B cell (primary cell): Measurements from ENCODE around the gene PAN2. TPM values are rescaled to one million over a fixed set of nuclear protein-coding genes. Genes with fewer than 3 reads are reported as not detected.
"Not testable (repeated sequence)": the region's sequence is repeated elsewhere in the genome, so short reads cannot be mapped to it uniquely, and the experiment has no call there.

ENCODE experiments used
- ATAC-seq: fragments of 200-7000 bp; cut with Tn5 transposase; one replicate; pipeline ENCODE4 v1.10.0; 2021; ENCODE audit warnings: low read depth, mild to moderate bottlenecking, moderate number of reproducible peaks, moderate library complexity
- CTCF ChIA-PET: fragments of 350-600 bp; sonication (Branson Sonifier 250); formaldehyde crosslinking; loops from one replicate; lab custom pipeline; 2021; ENCODE audit warnings: antibody characterized with exemption, inconsistent platforms; lab: Charles Lee
- POLR2A ChIA-PET: fragments of 350-600 bp; sonication (Branson Sonifier 250); formaldehyde crosslinking; loops from one replicate; lab custom pipeline; 2021; ENCODE audit warnings: antibody characterized with exemption; lab: Charles Lee
- DNase-seq: peaks from one replicate; pipeline ENCODE4 v3.0.0; 2013
- H2AFZ ChIP-seq: 2 replicates; pipeline ENCODE4 v1.6.1; 2012; ENCODE audit warnings: mild to moderate bottlenecking, low read depth, low read length; ENCODE audit not compliant: insufficient read depth, poor library complexity, severe bottlenecking
- H3K27ac ChIP-seq, 2 donors: 1 replicate in 1 of 2; 2 replicates in 1 of 2; pipeline ENCODE4 v1.5.1; 2012 to 2013; ENCODE audit warnings: low read length in 2 of 2, mild to moderate bottlenecking in 2 of 2, moderate library complexity in 1 of 2
- H3K27me3 ChIP-seq, 4 experiments: fragments of 200-600 bp in 1 of 4; sonication (generic) in 1 of 4; replicated peaks in 1 of 4; 1 replicate in 2 of 4; 2 replicates in 2 of 4; pipeline versions ENCODE4 v1.6.1 to v1.7.0; 2013 to 2016; ENCODE audit warnings: low read length in 3 of 4, mild to moderate bottlenecking in 2 of 4, mixed read lengths in 1 of 4, moderate library complexity in 1 of 4; ENCODE audit not compliant: insufficient read depth in 4 of 4, control insufficient read depth in 3 of 4; ENCODE audit errors: control extremely low read depth in 1 of 4
- H3K36me3 ChIP-seq, 2 experiments: replicated peaks in 1 of 2; 1 replicate in 1 of 2; 2 replicates in 1 of 2; pipeline versions ENCODE4 v1.6.1 to v1.7.1; 2013; ENCODE audit warnings: low read length in 1 of 2; ENCODE audit not compliant: insufficient read depth in 2 of 2, control insufficient read depth in 1 of 2; ENCODE audit errors: control extremely low read depth in 1 of 2, extremely low read depth in 1 of 2
- H3K4me1 ChIP-seq, 2 donors: fragments of 200-600 bp in 1 of 2; sonication (generic) in 1 of 2; 1 replicate in 1 of 2; 2 replicates in 1 of 2; pipeline versions ENCODE4 v1.5.1 to v1.6.1; 2013 to 2017; ENCODE audit warnings: low read length in 2 of 2; ENCODE audit not compliant: control insufficient read depth in 2 of 2, insufficient read depth in 2 of 2
- H3K4me2 ChIP-seq: replicated peaks from 2 replicates; pipeline ENCODE3; 2012; ENCODE audit warnings: mild to moderate bottlenecking, low read depth, low read length; ENCODE audit not compliant: poor library complexity, severe bottlenecking
- H3K4me3 ChIP-seq, 5 experiments: fragments of 200-600 bp in 1 of 5; sonication (generic) in 1 of 5; 1 replicate in 3 of 5; 2 replicates in 2 of 5; pipeline versions ENCODE4 v1.5.1 to v1.7.0; 2011 to 2016; ENCODE audit warnings: low read length in 4 of 5, mild to moderate bottlenecking in 4 of 5, low read depth in 2 of 5, control low read depth in 1 of 5, moderate library complexity in 1 of 5; ENCODE audit not compliant: insufficient read depth in 1 of 5; ENCODE audit errors: control extremely low read depth in 1 of 5, extremely low read depth in 1 of 5
- H3K79me2 ChIP-seq: fragments of 200-600 bp; sonication (generic); one replicate; pipeline ENCODE4 v1.6.0; 2016; ENCODE audit warnings: low read length; ENCODE audit not compliant: control insufficient read depth, insufficient read depth
- H3K9ac ChIP-seq: fragments of 200-600 bp; sonication (generic); 2 replicates; pipeline ENCODE4 v1.6.1; 2017; ENCODE audit warnings: mild to moderate bottlenecking, low read length, moderate library complexity
- H3K9me3 ChIP-seq, 3 donors: one replicate each; pipeline versions ENCODE4 v1.6.1 to v1.7.1; 2013; ENCODE audit warnings: low read length in 2 of 3; ENCODE audit not compliant: control insufficient read depth in 2 of 3, insufficient read depth in 1 of 3; ENCODE audit errors: control extremely low read depth in 1 of 3
- H4K20me1 ChIP-seq: 2 replicates; pipeline ENCODE4 v1.6.0; 2012; ENCODE audit warnings: mild to moderate bottlenecking, low read length; ENCODE audit not compliant: insufficient read depth, control insufficient read depth, poor library complexity, severe bottlenecking
- H3K27ac Mint-ChIP-seq: one replicate; pipeline ENCODE4 v1.8.0; 2021; ENCODE audit warnings: mixed read lengths
- H3K27me3 Mint-ChIP-seq: one replicate; pipeline ENCODE4 v1.8.0; 2021; ENCODE audit warnings: mixed read lengths
- H3K4me1 Mint-ChIP-seq: one replicate; pipeline ENCODE4 v1.8.0; 2021; ENCODE audit warnings: mixed read lengths
- H3K4me3 Mint-ChIP-seq: one replicate; pipeline ENCODE4 v1.8.0; 2021; ENCODE audit warnings: mixed read lengths
- H3K9me3 Mint-ChIP-seq: one replicate; pipeline ENCODE4 v1.8.0; 2022; ENCODE audit warnings: mixed read lengths; ENCODE audit not compliant: insufficient read depth
- EZH2 ChIP-seq: IDR thresholded peaks from 2 replicates; pipeline ENCODE4 v1.6.1; 2012; ENCODE audit warnings: borderline replicate concordance, low read depth, mild to moderate bottlenecking, moderate library complexity, low read length; ENCODE audit not compliant: insufficient read depth, poor library complexity, severe bottlenecking
- WGBS: methylation state at CpG from one replicate; pipeline ENCODE4 v1.1.5; 2013; ENCODE audit warnings: missing lambda C conversion rate; ENCODE audit not compliant: insufficient coverage; 5-methylcytosine and 5-hydroxymethylcytosine counted together
- intact Hi-C: fragments of 100-400 bp; cut with micrococcal nuclease; formaldehyde crosslinking; loops from one replicate; pipeline ENCODE4 v1.10.0; 2022
- polyA plus RNA-seq: library from polyadenylated mRNA; depleted of rRNA; stranded (reverse); fragments of >200 nt; gene quantifications from 2 replicates; pipeline ENCODE4 v1.2.3, GENCODE V29; 2012
- total RNA-seq, 2 donors: library from RNA; stranded (reverse); fragments of 120-200 nt in 1 of 2; gene quantifications; 1 replicate in 1 of 2; 2 replicates in 1 of 2; pipeline versions ENCODE4 v1.2.3 to v1.2.4, GENCODE V29; 2013 to 2022
- TF ChIP-seq, protein P1 (sequence below): fragments of 200-600 bp; IDR thresholded peaks from one replicate; pipeline ENCODE4 v1.8.0; 2022; ENCODE audit warnings: antibody characterized with exemption, mild to moderate bottlenecking

PAN2 gene
- total and polyA plus RNA-seq, 2 donors (not counting 1 experiment from before 2014, with no cell fraction given), result 211 to 230 TPM

GRCh38 chr12:56346675-56347074, 12.9 kb upstream of the PAN2 start:
- H3K9me3 Mint-ChIP-seq, result no peaks in the 10 kb centered on the region
- H3K4me2 ChIP-seq, result no peak overlapping the region
- no peaks in the 10 kb centered on the region for H3K9me3 ChIP-seq
- no peaks in the 10 kb centered on the region for H3K79me2 ChIP-seq
- ChIA-PET CTCF (interaction anchor here (1.1 to 1.7 kb wide), 2 partner anchors 30 to 117 kb away, joined by 3 to 7 read pairs; partner anchors contain the start of gene CNPY2), POLR2A (interaction anchor here (0.6 kb wide), 1 partner anchor 29 kb away, joined by 5 read pairs; no protein-coding TSS in a partner anchor)
- H2AFZ ChIP-seq, result no peak overlapping the region
- H3K4me3 Mint-ChIP-seq, result no peak overlapping the region
- no peak overlapping the region for H3K27ac Mint-ChIP-seq
- H3K4me3 ChIP-seq, result no peak overlapping the region
- H3K27me3 ChIP-seq, result no peaks in the 10 kb centered on the region
- intact Hi-C loops, result no loop called here
- DNase-seq, result no peak
- WGBS, result 100% methylated on average over 7 of the region's 7 CpGs
- TF ChIP-seq EZH2, result no peak
- TF ChIP-seq, protein P1, sequence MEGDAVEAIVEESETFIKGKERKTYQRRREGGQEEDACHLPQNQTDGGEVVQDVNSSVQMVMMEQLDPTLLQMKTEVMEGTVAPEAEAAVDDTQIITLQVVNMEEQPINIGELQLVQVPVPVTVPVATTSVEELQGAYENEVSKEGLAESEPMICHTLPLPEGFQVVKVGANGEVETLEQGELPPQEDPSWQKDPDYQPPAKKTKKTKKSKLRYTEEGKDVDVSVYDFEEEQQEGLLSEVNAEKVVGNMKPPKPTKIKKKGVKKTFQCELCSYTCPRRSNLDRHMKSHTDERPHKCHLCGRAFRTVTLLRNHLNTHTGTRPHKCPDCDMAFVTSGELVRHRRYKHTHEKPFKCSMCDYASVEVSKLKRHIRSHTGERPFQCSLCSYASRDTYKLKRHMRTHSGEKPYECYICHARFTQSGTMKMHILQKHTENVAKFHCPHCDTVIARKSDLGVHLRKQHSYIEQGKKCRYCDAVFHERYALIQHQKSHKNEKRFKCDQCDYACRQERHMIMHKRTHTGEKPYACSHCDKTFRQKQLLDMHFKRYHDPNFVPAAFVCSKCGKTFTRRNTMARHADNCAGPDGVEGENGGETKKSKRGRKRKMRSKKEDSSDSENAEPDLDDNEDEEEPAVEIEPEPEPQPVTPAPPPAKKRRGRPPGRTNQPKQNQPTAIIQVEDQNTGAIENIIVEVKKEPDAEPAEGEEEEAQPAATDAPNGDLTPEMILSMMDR, result no peak
- no peaks in the 10 kb centered on the region for H3K27me3 Mint-ChIP-seq
- no peaks in the 10 kb centered on the region for H3K4me1 Mint-ChIP-seq
- H3K9ac ChIP-seq, result no peak overlapping the region
- no peak for ATAC-seq
- H3K4me1 ChIP-seq, result no peaks in the 10 kb centered on the region
- H4K20me1 ChIP-seq, result no peaks in the 10 kb centered on the region
- no peak overlapping the region for H3K27ac ChIP-seq
- peaks cover 3 to 77% of the 10 kb centered on the region in 2 experiments for H3K36me3 ChIP-seq

DNA sequence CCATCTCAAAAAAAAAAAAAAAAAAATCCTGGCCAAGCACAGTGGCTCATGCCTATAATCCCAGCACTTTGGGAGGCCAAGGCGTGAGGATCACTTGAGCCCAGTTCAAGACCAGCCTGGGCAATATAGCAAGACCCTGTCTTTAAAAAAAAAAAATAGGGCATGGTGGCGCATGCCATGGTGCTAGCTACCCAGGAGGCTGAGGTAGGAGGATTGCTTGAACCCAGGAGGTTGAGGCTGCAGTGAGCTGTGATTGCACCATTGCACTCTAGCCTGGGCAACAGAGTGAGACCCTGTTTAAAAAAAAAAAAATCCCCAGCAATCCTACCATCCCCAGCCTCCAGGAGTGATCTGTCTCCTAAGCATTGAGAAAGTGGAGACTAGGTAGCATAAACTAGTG, 8.5 kb upstream of the PAN2 start:
- H4K20me1 ChIP-seq, H3K9ac ChIP-seq, H3K4me3 ChIP-seq, H3K9me3 ChIP-seq, H2AFZ ChIP-seq, H3K9me3 Mint-ChIP-seq, H3K27ac Mint-ChIP-seq, H3K4me3 Mint-ChIP-seq, ATAC-seq, intact Hi-C loops, DNase-seq, H3K4me2 ChIP-seq, H3K27me3 Mint-ChIP-seq, H3K27me3 ChIP-seq, H3K27ac ChIP-seq: not testable (repeated sequence)
- WGBS, result 100% methylated on average over 2 of the region's 2 CpGs
- peaks cover 22 to 27% of the 10 kb centered on the region in 2 donors for H3K4me1 ChIP-seq
- H3K4me1 Mint-ChIP-seq, result peaks cover 28% of the 10 kb centered on the region
- ChIA-PET CTCF (interaction anchor here (1.1 to 2.4 kb wide), 3 partner anchors 17 to 122 kb away, joined by 4 to 10 read pairs (median 6); partner anchors contain the start of genes CNPY2 and STAT2), POLR2A (interaction anchor here (0.7 to 2.1 kb wide), 3 partner anchors 9 to 123 kb away, joined by 4 to 7 read pairs (median 7); partner anchors contain the start of genes PAN2 and STAT2)
- peaks cover 10% of the 10 kb centered on the region for H3K79me2 ChIP-seq
- peaks cover 3 to 47% of the 10 kb centered on the region in 2 experiments for H3K36me3 ChIP-seq
